ENCODE data around the gene CALML5.

The CALML5 gene

DNA sequence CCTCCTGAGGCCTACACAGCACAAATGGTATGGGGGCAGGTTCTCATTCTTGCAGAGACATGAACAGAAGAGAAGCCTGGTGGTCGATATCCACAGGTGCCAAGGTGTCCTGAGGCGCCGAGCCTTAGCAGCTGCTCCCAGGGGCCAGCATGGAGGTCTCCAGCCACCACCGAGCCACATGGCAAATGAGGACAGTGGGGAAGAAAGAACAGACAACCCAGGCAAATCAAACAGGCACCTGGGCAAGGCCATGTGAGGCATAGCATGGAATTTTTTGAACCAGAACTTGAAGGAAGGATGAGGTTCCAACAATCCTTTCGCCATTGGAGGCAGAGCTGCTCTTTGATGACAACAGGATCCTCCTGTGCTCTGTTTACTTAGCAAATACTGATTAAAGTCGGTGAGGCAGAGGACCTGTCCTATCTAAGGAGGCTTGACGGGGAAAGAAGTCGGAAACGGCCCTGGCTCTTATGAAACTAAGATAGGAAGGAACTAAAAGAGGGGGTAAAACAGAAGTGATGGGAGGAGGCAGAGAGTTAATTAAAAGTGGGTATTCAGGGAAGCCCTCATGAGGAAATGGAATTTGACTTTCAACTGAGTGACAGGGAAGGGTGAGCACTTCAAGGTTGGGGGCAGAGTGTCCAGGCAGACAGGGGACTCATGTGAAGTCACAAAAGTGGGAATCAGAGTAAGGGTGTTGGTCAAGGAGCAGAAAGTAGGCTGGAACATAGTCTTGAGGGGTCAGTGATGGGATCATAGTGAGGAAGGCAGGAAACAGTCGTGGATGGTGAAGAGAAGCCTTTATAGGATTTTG is 16.8 kb upstream of the CALML5 start:
- no peak for DNase-seq (ENCODE audit: low read depth)

DNA sequence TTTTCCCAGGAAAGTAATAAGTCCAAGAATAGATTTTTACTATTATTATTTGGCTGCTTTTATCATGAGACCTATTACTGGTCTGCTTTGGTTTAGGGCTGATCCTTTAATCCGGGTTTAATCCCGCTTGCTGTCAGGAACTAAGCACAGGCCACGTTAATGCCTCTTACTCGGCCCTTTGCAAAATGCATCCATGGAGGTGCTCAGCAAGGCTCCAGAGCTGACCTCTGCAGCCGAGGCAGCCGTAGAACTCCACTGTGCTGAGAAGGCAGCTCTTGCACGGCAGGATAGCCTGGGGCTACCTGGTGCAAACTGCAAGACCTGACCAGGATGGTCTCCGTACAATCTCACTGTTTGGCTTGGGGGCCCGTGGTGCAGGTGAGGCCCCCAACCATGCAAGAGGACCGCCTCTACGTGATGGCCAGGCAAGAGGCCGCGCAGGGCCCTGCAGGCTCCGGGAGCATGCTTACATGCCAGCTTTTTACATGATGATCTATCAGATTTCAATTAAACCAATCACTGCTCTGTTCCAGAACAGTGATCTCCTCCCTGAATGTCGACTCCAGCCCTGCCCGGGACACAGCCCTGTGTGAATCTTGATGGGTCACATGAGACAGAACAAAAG is 15.0 kb upstream of the CALML5 start:
- DNase-seq (ENCODE audit: low read depth) = no peak

DNA sequence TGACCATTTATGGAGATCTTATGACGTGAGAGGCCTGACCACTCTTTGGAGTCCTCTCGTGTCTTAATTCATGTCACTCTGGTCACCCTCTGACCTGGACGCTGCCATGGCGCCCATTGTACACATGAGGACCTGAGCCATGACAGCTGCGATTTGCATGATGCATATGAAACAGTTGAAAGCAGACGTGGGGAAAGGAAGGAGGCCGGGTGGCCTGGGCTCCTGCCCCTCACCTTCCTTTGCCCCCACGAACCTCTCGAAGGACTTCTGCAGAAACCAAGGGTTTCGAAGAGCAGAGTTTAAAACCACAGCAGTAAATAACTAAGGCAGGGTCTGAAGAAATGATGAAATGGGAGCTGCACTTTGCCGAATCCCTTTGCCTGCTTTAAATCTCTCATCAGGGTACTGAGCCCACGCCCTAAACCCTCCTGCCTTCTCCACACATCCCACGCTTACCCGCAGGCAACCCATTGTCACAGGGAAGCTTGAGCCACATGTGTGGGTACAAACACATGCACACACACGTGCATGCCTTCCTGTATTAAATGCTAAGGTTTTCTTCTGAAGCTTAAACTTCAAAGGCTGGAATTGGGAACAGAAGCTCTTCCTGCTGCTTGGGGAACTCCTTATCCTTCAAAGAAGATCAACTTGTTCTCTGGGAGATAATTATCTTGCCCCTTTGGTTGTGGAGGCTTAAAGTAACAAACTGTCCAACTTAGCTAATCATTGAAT is 13.7 kb upstream of the CALML5 start:
- no peak for DNase-seq (ENCODE audit: low read depth)

DNA sequence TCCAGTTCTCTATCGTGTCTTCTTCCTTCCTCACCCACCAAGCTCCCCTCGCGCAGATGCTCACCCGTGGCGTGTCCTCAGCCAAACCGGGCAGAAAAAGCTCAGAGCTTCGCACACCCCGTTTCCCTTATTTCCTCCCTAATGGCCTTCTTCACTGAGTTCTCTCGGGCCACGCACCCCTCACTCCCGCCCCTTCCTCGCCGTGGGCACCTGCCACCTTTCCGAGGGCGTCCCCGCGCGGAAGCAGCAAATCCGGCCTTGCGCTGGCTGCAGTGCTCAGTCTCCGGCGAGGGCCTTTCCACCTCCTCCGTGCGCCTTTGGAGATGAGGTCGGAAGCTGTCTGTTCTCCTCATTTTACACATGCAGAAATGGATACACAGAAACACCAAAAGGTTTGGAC is 13.0 kb upstream of the CALML5 start:
- DNase-seq (ENCODE audit: low read depth) = no peak

DNA sequence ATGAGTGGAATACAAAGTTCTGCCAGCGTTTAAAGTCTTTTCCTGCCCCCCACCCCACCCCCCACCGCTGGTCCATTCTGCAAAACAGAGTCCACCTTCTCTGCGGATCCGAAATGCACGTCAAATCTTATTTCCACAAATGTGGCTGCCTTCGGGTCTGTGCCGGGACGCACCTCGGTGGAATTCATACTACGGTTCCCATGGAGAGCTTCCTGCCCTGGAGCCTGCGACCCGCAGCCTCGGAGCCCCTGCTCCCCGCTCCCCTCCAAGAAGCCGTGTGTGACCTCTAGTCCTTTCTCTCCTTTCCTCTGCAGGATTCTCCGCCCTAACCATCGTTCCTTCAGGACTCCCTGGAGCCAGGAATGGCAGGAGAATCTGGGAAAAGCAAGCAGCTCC is 12.5 kb upstream of the CALML5 start:
- no peak for DNase-seq (ENCODE audit: low read depth)

DNA sequence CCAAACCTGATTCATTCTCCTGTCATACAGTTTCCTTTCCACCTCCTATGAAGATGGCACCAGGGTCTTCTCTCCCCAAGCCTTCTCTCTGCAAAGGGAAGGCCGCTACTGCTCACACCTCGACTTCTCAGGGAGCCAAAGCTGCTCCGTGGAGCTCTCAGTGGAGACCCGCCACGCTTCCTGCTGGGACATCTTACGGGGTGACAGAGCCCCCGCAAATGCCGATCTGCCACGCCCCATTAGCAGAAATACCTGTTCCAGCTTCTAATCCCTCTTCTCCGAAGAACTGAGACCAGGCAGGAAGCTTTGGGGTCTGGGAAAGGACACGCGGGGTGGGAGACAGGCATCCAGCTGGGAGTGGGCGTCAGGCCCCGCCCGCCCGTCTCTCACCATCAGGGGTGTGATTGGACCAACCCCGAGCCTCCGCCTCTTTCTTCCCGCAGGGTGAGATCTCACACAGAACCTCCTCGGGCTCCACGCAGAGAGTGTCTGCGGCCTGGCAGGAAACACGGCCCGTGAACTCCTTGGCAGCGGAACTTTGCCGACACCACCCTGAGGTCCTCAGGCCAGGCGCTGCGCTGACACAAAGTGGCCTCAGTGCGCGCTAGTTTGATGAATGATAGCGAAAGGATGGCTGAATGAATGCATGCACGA is 12.0 kb upstream of the CALML5 start:
- no peak for DNase-seq (ENCODE audit: low read depth)

DNA sequence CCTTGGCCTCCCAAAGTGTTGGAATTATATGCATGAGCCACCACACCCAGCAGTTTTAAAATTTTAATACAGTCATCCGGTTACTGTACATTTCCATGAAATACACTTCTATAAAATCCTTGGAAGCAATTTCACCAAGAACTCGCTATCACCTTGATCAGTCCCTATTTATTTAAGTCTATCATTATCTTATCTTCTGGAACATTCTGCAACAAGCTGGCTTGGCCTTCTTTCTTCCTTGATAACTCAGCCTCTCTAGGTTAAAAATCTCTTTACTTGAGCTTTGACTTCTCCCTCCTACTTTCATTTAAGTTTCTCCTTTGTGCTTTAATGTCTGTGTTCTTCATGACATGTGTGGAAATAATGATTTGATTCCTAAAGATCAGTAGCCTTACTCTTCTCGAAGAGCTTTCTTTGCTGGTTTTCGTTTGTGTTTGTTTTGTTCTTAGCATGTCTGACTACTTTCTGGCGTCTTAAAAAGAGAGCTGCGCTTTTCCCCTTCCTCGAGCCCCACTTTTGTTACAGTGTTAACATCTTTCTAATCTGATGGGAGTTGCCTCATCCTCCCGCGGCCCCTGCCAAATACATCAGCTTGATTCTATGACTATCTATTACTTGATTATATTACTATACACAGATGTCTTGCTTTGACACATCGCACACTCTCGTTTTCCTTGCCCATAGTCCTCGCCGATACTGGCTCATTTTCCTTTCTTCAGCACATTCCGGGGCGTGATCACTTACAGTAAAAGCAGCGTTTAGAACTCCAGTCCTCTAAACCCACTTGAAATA is 11.1 kb upstream of the CALML5 start:
- DNase-seq (ENCODE audit: low read depth) = no peak

DNA sequence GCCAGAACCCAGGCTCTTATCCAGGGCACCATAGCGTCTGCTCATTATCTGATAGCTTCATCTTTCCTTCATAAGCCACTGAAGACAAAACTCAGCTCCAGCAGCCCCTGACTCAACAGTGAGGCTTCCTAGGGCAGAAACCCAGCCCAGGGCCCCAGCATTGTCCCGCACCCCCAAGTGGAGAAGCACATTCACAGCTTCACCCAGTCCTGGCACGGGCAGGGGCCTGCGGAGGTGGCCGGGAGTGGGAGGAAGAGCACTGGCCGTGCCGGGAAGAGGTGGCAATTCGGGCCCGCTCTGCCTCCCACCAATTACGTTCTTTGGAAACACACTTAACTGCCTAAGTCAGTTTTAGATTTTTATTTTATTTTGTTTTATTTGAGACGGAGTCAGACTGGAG is 10.3 kb upstream of the CALML5 start:
- no peak for DNase-seq (ENCODE audit: low read depth)

DNA sequence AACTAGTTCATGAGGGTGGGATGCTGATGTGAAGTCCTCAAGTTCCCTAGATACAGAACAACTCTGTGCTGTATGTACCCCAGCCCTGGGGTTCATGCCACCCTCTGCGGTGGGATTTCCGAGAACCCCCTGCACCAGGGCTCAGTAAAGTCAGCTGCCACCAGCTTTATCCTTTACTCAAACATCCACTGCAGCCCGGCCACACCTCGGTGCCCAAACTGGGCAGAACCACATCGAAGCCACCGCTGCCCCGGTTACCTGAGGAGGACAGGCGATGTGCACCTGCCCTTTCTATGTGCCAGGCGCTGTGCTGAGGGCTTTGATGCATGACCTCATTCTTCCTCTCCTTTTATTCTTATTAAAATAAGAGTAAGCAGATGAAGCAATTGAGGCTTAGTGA is 9.9 kb upstream of the CALML5 start:
- DNase-seq (ENCODE audit: low read depth) = no peak

DNA sequence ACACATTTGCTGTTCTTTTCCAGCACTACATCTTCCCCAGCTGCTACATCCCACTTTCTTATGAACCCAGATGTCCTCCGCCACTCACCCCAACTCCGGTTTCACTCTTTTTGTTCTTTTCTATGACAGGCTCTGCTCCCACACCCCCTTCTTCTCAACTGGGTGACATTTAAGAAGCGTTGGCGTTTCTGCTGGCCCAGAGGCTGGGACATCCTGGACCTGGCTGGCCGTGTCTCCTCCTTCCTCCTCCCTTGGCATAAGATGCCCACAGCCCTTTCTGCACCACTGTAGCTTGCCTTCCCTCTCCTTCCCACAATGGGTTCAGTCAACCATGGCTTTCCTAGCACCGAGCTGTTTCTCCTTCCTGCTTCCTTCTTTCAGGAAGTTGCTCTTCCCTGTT is 9.4 kb upstream of the CALML5 start:
- no peak for DNase-seq (ENCODE audit: low read depth)

DNA sequence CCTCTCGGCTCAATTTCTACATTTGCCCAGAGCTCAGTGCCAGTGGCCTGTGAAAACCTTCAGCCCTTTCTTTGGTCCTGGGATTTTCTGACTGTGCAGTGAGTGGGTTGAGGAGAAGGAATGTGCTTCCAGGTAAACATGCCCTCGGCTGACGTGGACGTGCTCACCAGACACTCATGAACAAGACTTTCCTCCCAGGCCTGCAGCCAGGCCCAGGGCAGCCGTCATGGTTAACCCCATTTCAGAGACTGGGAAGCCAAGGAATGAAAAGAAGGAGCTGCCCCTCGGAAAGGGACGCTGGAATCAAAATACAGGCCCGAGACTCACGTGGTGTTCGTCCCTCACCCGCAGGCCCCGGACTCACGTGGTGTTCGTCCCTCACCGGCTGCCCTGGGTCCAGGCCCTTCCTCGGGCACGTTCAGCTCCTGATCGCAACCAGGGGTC is 8.8 kb upstream of the CALML5 start:
- no peak for DNase-seq (ENCODE audit: low read depth)

DNA sequence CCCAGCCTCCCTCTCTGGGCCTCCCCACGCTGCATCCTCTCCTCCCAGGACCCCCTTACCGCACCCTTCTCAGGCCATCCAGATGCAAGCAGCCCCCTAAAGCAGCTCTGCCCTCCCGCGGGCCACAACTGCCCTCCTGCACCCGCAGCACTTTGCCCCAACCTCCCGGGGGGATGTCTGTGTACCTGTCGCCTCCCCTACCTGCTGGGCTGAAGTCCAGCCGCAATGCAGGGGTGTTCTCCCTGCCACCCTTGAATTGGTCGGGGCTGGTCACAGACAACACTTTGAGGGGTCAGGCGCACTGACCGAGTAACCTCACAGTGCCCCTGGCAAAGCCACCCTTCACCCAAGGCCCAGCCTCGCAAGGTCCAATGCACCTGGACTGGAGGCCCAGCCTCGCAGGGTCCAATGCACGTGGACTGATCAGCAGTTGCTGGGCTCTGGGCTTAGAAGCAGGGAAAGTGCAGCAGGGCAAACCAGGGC is 8.3 kb upstream of the CALML5 start:
- DNase-seq (ENCODE audit: low read depth) = no peak

DNA sequence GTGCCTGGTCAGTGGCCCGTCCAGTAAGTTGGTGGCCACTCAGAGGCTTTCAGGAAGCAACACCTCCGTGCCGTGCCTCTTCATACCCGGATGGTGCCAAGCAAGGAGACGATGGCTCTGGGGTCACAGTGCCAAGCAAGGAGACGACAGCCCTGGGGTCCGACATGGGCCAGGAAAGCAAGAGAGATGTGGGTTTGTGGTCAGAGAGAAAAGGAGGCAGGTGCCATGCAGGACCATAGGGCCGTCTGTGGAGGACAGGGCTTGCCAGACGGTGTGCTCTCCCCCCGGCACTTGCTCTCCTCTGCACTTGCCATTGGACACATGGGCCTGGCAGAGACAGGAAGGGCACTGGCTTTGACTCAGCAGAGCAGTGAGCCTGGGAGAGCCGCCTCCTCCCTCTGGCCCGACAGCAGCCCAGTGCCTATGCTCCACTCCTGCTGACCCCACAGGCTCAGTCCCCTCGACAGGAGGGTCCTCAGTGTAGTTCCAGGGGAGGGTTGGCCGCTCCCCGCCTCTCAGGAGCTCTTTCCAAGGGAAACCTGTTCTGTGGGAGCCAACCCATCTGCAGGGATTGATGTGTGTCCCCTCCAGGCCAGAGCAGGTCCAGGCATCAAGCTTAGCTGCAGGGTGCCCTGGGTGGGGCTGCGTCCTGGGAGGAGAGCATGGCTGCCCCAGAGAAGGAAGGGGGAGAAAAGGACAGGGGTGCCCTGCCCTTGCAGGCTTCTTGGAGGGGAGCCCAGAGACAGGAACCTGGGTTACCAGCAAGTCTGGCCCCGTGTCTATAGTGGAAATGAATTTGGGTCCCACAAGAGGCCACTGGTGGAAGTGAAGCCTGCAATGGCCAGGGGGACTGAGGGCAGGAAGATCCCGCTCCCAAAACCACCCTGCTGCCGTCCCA is 7.6 kb upstream of the CALML5 start:
- DNase-seq (ENCODE audit: low read depth) = no peak

DNA sequence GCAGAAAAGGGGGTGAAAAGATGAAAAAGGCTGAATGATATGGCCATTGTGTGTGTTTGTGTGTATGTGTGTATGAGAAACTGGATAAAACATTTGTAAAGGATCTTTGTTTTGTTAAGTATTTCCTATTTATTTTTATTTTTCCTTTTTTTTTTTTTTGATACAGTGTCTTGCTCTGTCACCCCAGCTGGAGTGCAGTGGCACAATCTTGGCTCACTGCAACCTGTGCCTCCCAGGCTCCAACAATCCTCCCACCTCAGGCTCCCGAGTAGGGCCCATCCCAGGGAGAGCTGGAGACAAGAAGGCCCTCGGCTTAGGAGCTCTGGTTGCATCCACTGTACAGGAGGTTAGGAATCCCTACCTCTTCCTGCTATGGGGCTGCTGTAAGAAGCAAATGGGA is 6.9 kb upstream of the CALML5 start:
- DNase-seq (ENCODE audit: low read depth) = no peak

DNA sequence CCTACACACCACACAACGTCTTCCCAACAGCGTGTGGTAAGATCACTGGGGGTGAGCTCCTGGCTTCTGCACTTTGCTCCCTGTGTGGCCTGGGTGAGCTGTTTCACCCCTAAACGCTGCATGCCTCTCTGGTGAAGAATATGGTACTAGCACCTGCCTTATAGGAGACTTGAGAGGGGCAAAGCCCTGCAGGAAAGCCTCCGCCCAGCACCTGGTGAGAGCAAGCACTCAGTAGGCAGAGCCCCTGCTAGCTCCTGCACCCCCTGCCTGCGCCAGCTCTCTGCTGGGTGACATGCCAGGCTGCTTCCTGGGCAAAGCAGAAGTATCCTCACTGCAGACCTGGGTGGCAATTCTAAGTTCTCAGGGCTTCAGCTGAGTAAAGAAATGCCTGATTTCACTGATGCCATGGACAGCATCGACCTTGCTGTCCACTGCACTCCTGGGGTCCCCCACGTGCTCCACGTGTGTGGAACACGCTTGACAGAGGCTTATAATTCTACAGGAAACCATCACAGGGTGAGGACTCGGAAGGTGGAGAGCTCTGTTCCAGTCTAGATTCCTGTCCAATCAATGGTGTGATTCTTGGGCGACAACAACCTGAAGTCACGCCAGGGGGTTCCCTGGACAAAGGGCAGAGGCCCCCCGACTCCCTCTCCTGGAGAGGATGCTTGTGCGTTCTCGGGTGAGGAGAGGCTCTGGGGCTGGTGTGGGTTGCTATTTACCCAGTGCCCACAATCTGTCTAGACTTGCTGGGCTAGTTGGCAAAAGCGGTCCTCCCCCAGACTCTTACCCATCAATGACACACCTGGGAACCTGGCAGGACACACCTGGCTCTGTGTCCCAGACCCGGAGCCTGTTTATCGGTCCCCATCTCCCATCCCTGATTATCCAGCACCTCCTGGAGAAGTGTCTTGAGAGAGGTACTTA is 5.0 kb upstream of the CALML5 start:
- no peak for DNase-seq (ENCODE audit: low read depth)

DNA sequence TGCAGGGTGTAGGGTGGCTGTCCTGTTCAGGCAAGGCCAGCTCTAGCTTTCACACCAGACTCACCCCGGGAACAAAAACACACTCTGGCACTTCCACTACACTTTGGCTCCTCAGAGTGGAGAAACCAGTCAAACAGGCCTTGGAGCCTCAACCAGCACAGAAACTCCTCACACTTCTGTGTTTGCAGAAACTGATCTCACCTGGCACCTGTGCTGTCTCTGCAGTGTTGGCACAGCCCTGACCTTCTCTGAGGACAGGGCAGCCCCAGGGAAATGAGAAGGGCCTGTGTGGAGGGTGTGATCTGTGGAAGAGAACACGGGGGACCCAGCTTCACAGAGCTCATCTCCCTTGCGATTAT is 4.1 kb upstream of the CALML5 start:
- no peak for DNase-seq (ENCODE audit: low read depth)

DNA sequence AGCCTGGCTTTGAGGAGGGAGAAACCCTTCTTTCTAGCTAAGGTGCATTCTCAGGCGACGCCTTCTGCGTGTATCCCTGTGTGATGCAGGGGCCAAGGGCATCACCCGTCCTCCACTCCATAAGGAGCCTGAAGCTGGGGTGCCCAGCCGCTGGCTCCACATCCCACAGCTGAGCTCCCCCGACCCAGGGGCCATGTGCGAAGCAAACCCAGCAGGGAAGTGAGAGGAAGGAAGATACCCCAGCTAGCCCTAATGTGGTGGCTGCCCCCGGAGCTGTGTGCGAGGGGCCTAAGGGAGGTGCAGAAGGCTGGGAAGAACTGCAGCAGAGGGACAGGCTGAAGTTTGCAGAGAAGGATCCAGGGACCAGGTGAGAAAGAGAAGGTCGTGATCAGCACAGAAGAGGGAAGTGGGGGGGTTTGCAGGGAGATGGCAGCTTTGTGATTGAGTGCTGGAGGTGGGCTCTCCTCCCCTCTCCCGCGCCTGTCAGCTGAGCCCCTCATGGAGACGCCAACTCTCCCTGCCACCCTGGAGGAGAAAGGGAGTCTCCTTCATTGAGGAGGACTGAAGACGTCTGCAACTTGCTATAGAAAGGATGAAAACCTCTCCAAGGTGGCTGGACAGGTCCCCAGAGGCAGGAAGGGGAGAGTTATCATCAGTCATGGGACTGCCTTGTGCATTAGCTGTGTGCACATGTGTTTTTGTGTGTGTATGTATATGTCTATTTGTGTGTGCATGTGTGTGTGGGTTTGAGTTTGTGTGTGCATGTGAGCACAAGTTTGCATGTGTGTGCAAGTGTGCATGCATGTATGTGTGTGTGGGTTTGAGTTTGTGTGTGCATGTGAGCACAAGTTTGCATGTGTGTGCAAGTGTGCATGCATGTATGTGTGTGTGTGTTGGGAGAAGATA is 3.5 kb upstream of the CALML5 start:
- DNase-seq (ENCODE audit: low read depth) = no peak

DNA sequence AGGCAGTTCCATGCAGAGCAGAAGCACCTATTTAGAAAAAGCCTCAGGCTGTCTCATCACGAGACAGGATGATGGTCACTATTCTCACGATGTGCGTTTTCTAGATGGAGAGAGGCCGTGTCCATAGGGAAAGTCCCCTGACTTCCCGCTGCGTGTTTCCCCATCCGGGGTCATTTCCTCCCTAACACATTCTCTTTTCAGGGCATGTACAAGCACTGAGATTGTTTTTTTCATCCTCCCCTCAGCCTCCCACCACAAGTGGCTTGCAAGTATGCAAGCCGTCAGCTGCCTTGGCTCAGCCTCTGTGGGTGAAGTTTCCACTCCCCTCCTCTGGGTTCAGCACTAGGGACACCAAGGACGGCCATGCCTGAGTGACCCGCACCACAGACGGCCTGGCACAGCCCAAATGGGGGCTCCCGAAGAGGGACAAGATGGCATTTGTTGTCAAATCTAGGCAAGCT is 2.7 kb upstream of the CALML5 start:
- DNase-seq (ENCODE audit: low read depth) = no peak
